CD4-positive, alpha-beta T cell (primary cell): Measurements from ENCODE around the gene DBNDD1. TPM values are rescaled to one million over a fixed set of nuclear protein-coding genes. Genes with fewer than 3 reads are reported as not detected.

Source experiments
- ATAC-seq: fragments of 200-7000 bp; cut with Tn5 transposase; one replicate; pipeline ENCODE4 v1.10.0; 2022; ENCODE audit warnings: mild to moderate bottlenecking; ENCODE audit not compliant: poor library complexity
- CTCF ChIA-PET: fragments of 350-600 bp; sonication (Branson Sonifier 250); formaldehyde crosslinking; loops from one replicate; lab custom pipeline; 2021; ENCODE audit warnings: antibody characterized with exemption, inconsistent platforms; lab: Charles Lee
- POLR2A ChIA-PET: fragments of 350-600 bp; sonication (Branson Sonifier 250); formaldehyde crosslinking; loops from one replicate; lab custom pipeline; 2021; ENCODE audit warnings: antibody characterized with exemption, inconsistent platforms; lab: Charles Lee
- DNase-seq, 14 experiments: peaks; one replicate each; pipeline ENCODE4 v3.0.0-alpha.2; 2013 to 2020; ENCODE audit warnings: mixed read lengths in 2 of 14
- H3K27ac ChIP-seq, 2 donors: one replicate each; pipeline versions ENCODE4 v1.5.1 to v1.7.0; 2013; ENCODE audit warnings: low read length in 2 of 2, low read depth in 1 of 2, mild to moderate bottlenecking in 1 of 2
- H3K27me3 ChIP-seq, 2 experiments: 1 replicate in 1 of 2; 2 replicates in 1 of 2; pipeline versions ENCODE4 v1.6.1 to v1.7.0; 2013; ENCODE audit warnings: low read length in 2 of 2, control low read depth in 1 of 2, mild to moderate bottlenecking in 1 of 2, moderate library complexity in 1 of 2; ENCODE audit not compliant: insufficient read depth in 2 of 2, control insufficient read depth in 1 of 2
- H3K36me3 ChIP-seq: one replicate; pipeline ENCODE4 v1.6.1; 2013; ENCODE audit warnings: low read length, control low read depth; ENCODE audit not compliant: insufficient read depth
- H3K4me1 ChIP-seq: one replicate; pipeline ENCODE4 v1.6.1; 2013; ENCODE audit warnings: low read length, control low read depth; ENCODE audit not compliant: insufficient read depth
- H3K4me3 ChIP-seq: one replicate; pipeline ENCODE4 v1.5.1; 2013; ENCODE audit warnings: mild to moderate bottlenecking, low read length, moderate library complexity
- H3K9me3 ChIP-seq, 2 experiments: 1 replicate in 1 of 2; 2 replicates in 1 of 2; pipeline versions ENCODE4 v1.6.1 to v1.7.0; 2013; ENCODE audit warnings: low read length in 2 of 2, mild to moderate bottlenecking in 2 of 2, control low read depth in 1 of 2, moderate library complexity in 1 of 2; ENCODE audit not compliant: control insufficient read depth in 1 of 2, insufficient read depth in 1 of 2
- H3K27ac Mint-ChIP-seq: one replicate; pipeline ENCODE4 v1.8.0; 2020; ENCODE audit warnings: mixed read lengths
- H3K27me3 Mint-ChIP-seq: one replicate; pipeline ENCODE4 v1.8.0; 2021; ENCODE audit warnings: mixed read lengths
- H3K36me3 Mint-ChIP-seq: one replicate; pipeline ENCODE4 v1.8.0; 2021; ENCODE audit warnings: low read depth, mixed read lengths
- H3K4me1 Mint-ChIP-seq: one replicate; pipeline ENCODE4 v1.8.0; 2021; ENCODE audit warnings: low read depth, mixed read lengths
- H3K4me3 Mint-ChIP-seq: one replicate; pipeline ENCODE4 v1.8.0; 2020; ENCODE audit warnings: mild to moderate bottlenecking, mixed read lengths
- H3K9me3 Mint-ChIP-seq: one replicate; pipeline ENCODE4 v1.8.0; 2020; ENCODE audit warnings: mixed read lengths
- intact Hi-C, 2 experiments: fragments of 100-400 bp; cut with DNase I in 1 of 2; cut with micrococcal nuclease in 1 of 2; formaldehyde crosslinking; loops; one replicate each; pipeline versions ENCODE4 v1.15.1 to v1.9.0; 2023 to 2025; cut with DNase I, micrococcal nuclease
- total RNA-seq, 174 experiments: library from RNA in 2 of 174; stranded (reverse) in 2 of 174; gene quantifications; one replicate each; pipeline ENCODE4 v1.2.3 and lab custom pipeline; 2021 to 2026
- TF ChIP-seq, protein P1 (sequence below): fragments of 200-600 bp; IDR thresholded peaks from one replicate; pipeline ENCODE4 v1.8.0; 2022; ENCODE audit warnings: antibody characterized with exemption, mild to moderate bottlenecking

Gene DBNDD1
- total RNA-seq, 2 experiments from 2014 or later: 2.6 to 2.8 TPM

DNA sequence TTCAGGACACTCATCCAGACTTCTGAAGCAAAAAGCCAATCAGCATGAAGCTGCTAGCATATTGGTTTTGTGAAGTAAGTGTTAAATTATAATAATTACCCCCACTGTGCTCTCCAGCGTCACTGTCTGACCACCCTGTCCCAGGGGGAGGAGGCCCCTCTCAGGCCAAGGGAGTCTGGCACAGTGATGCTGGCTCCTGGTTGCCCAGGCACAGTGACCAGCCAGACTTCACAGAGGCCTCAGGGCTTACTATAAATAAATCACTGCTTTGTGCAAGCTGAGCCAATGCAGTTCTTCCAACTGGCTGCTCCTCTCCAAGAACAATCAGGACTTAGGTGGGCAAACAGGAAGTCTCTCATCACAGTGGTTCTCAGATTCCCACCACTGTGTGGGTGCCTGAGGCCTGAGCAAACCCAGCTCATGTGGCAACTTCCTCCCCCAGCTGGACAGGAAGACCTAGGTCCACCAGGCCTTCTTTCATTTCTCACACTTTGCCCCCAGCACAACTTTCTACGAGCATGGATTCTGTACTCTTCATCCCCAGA lies 1.7 kb upstream of the DBNDD1 start:
- H3K4me1 Mint-ChIP-seq: peaks cover 20% of the 10 kb centered on the region
- Histone ChIP-seq H3K27ac (no peak overlapping the region), H3K36me3 (no peaks in the 10 kb centered on the region), H3K4me1 (peaks cover 48% of the 10 kb centered on the region), H3K9me3 (no peaks in the 10 kb centered on the region), H3K27me3 (peaks cover 0 to 5% of the 10 kb centered on the region in 2 experiments), H3K4me3 (no peak overlapping the region)
- intact Hi-C loops: no loop called here
- peak overlapping the region; percentile 42 for H3K4me3 Mint-ChIP-seq
- ChIA-PET POLR2A (no interaction called here), CTCF (interaction anchor here (1.5 kb wide), 1 partner anchor 58 kb away, joined by 3 read pairs; no protein-coding TSS in a partner anchor)
- no peaks in the 10 kb centered on the region for H3K36me3 Mint-ChIP-seq
- H3K27me3 Mint-ChIP-seq: no peaks in the 10 kb centered on the region
- H3K9me3 Mint-ChIP-seq: no peaks in the 10 kb centered on the region
- ATAC-seq (no peak), DNase-seq (no peak)
- TF ChIP-seq, protein P1, sequence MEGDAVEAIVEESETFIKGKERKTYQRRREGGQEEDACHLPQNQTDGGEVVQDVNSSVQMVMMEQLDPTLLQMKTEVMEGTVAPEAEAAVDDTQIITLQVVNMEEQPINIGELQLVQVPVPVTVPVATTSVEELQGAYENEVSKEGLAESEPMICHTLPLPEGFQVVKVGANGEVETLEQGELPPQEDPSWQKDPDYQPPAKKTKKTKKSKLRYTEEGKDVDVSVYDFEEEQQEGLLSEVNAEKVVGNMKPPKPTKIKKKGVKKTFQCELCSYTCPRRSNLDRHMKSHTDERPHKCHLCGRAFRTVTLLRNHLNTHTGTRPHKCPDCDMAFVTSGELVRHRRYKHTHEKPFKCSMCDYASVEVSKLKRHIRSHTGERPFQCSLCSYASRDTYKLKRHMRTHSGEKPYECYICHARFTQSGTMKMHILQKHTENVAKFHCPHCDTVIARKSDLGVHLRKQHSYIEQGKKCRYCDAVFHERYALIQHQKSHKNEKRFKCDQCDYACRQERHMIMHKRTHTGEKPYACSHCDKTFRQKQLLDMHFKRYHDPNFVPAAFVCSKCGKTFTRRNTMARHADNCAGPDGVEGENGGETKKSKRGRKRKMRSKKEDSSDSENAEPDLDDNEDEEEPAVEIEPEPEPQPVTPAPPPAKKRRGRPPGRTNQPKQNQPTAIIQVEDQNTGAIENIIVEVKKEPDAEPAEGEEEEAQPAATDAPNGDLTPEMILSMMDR: no peak
- H3K27ac Mint-ChIP-seq: no peak overlapping the region

DNA sequence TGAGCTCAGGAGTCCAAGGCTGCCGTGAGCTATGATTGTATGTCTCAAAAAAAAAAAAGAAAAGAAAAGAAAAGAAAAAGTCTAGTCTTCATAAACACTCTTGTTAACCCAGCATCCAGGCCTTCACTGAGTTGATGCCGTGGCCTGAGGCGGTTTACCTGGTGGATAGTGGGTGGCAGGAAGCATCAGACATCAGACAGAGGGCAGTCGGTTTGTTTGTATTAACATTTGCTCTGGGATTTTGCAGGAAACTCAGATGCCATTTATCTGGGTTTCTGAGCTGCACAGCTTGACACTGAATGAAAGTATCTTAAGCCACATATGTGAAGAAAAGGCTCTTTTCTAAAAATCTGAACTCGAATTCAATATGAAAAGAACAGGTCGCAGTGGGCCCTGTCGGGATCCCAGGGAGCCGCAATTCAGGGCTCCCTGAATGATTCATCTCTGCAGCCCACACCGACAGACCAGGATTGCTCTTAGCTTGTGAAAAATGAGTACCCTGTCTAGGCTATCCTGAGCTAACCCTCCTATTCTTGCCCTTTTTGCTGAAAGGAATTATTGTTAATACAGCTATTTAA lies 1.1 kb upstream of the DBNDD1 start:
- TF ChIP-seq, protein P1: no peak
- H3K4me1 Mint-ChIP-seq: peaks cover 20% of the 10 kb centered on the region
- no peaks in the 10 kb centered on the region for H3K9me3 ChIP-seq
- POLR2A ChIA-PET: no interaction called here
- H3K27ac Mint-ChIP-seq: peak overlapping the region; percentile 51
- H3K4me3 ChIP-seq: no peak overlapping the region
- no peaks in the 10 kb centered on the region for H3K36me3 Mint-ChIP-seq
- ATAC-seq (no peak), DNase-seq (no peak)
- H3K4me3 Mint-ChIP-seq: peak overlapping the region; percentile 85
- CTCF ChIA-PET: interaction anchor here (1.0 to 1.5 kb wide), 2 partner anchors 10 to 58 kb away, joined by 3 read pairs; no protein-coding TSS in a partner anchor
- no peaks in the 10 kb centered on the region for H3K9me3 Mint-ChIP-seq
- no peak overlapping the region for H3K27ac ChIP-seq
- H3K4me1 ChIP-seq: peaks cover 47% of the 10 kb centered on the region
- H3K27me3 ChIP-seq: peaks cover 0 to 5% of the 10 kb centered on the region in 2 experiments
- intact Hi-C loops: no loop called here
- H3K36me3 ChIP-seq: no peaks in the 10 kb centered on the region
- H3K27me3 Mint-ChIP-seq: no peaks in the 10 kb centered on the region

DNA sequence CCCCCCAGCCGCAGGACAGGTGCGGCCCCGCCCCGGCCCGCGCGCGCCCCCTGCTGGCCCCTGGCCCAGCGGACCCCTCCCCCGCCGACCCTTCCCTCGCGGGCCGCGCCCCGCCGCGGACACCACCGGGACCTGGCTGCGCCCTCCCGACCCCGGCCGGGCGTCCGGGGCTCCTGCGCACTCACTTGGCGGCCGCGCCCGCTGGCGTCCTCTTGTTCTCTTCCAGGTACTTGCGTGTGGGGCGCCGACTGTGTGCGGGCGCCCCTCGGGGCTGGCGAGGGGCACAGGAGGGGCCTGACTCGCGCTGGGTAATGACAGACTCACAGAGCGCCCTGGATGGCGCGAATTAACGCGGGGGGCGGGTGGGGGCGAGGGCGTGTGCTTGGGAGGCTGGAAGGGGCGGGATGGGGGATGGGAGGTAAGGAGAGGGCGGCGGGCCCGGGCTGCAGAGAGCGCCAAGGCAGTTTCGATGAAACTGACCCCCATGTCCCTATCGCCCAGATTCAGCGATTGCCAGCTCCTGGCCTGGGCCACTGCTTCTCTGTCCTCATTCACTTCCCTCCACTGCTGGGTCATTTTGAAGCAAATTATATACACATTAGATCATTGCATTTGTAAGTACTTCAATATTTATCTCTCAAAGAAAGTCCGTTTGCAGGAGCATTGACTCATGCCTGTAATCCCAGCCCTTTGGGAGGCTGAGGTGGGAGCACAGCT lies 445 bp upstream of the DBNDD1 start:
- Mint-ChIP-seq H3K27ac (peak overlapping the region; percentile 51), H3K36me3 (no peaks in the 10 kb centered on the region), H3K27me3 (no peaks in the 10 kb centered on the region), H3K4me3 (peak overlapping the region; percentile 85), H3K9me3 (no peaks in the 10 kb centered on the region), H3K4me1 (peaks cover 20% of the 10 kb centered on the region)
- H3K4me1 ChIP-seq: peaks cover 47% of the 10 kb centered on the region
- POLR2A ChIA-PET: interaction anchor here (2.1 kb wide), 1 partner anchor 11 kb away, joined by 14 read pairs; no protein-coding TSS in a partner anchor
- H3K36me3 ChIP-seq: no peaks in the 10 kb centered on the region
- peak in 13 of 14 experiments; percentile 24 to 79 (median 54) for DNase-seq
- TF ChIP-seq, protein P1: no peak
- H3K9me3 ChIP-seq: no peaks in the 10 kb centered on the region
- peak; percentile 69 for ATAC-seq
- intact Hi-C loops: loop anchor here in 1 of 2 experiments (5.0 kb wide), 2 partner anchors 147 to 317 kb away; partner anchors contain the start of genes SPATA2L and TCF25
- H3K4me3 ChIP-seq: peak overlapping the region; percentile 42
- H3K27ac ChIP-seq: no peak overlapping the region
- CTCF ChIA-PET: interaction anchor here (0.9 to 1.6 kb wide), 4 partner anchors 10 to 59 kb away, joined by 3 to 4 read pairs (median 3); no protein-coding TSS in a partner anchor
- H3K27me3 ChIP-seq: peaks cover 0 to 5% of the 10 kb centered on the region in 2 experiments
